Fibroblast of skin of right biceps (primary cell): ENCODE data around the gene GTPBP3.

ENCODE experiments used
- DNase-seq: peaks from one replicate; pipeline ENCODE4 v3.0.0-alpha.2; 2013

The GTPBP3 gene

GRCh38 chr19:17329366-17330261, 7.7 kb upstream of the GTPBP3 start:
- no peak for DNase-seq

- DNase-seq, result no peak
These were observed 6.9 kb upstream of the GTPBP3 start for GRCh38 chr19:17330262-17331044.

GRCh38 chr19:17331045-17331558, 6.3 kb upstream of the GTPBP3 start:
- DNase-seq, result no peak

DNA sequence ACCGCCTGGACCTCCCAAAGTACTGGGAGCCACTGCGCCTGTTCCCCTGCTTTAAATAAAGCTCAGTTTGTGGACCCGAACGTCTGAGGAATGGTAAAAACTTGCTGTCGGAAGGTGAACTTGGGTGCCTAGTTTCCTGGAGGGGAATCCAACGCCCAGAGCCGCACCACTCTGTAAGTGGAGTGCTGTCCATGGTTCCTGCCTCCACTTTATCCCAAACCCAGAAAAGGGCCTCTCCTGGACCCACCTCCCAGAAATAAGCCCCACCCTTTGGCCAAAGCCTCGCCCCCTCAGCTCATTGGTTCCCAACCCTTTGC, 5.0 kb upstream of the GTPBP3 start:
- DNase-seq, result no peak

DNA sequence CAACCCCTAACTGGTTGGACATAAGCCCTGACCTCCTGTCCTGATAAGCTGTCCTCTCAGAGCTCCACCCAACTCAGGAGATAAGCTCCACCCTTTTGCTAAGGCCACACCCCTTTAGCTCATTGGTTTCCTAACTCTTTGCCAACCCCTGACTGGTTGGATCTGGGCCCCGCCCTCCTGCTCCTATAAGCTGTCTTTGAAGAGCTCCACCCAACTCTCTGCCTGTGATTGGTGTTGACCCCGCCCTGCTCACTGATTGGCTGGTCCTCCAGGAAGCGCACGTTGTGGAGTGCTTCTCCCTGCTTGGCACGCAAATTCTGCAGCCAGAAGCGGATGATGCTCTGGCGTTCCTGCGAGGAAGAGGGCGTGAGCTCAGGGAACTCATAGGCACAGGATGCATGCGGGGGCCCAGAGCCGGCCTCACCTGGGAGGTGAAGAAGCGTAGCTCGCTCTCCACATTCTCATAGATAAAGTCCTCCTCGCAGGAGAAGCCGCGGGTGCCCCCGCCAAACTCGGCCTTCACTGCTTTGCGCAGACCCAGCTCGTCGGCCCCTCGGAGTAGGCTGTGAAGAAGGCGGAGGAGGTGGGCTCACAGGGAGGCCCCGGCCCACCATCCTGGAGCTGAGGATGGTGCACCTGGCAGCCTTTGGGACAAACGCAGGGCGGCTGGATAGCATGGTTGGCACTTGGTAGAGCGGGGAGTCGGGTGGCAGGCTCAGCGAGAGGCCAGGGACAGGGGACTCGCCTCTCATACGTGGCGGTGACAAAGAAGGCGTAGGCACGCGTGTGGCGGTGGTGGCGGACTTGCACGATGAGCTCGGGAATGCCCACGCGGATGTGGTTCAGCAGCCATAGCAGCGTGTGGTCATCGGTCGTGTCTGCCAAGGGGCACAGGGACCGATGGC, 4.4 kb upstream of the GTPBP3 start:
- peak; percentile 63 for DNase-seq

- peak; percentile 91 for DNase-seq
These were observed 3.5 kb upstream of the GTPBP3 start for GRCh38 chr19:17333611-17334413.

GRCh38 chr19:17334414-17335409, 2.6 kb upstream of the GTPBP3 start, which contains the start of gene ANO8:
ANO8 (minus strand) TSS chr19:17334855; CDS start chr19:17334670, 185 bp downstream.
- peak; percentile 99 for DNase-seq

DNA sequence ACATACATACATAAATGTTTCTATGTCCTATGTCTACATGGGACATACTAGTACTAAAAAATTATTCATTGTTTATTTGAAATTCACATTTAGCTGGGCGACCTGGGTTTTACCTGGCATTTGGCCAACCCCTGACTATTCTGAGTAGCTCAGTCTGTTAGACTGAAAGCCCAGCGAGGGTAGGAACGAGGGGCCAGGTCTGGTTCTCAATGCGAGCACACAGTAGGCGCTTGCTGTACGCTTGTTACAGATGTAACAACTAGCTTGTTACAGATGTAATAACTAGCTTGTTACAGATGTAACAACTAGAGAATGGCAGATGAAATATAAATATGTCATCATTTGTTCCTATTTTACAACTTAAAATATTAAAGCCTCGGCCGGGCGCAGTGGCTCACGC, 1.8 kb upstream of the GTPBP3 start:
- DNase-seq, result no peak

DNA sequence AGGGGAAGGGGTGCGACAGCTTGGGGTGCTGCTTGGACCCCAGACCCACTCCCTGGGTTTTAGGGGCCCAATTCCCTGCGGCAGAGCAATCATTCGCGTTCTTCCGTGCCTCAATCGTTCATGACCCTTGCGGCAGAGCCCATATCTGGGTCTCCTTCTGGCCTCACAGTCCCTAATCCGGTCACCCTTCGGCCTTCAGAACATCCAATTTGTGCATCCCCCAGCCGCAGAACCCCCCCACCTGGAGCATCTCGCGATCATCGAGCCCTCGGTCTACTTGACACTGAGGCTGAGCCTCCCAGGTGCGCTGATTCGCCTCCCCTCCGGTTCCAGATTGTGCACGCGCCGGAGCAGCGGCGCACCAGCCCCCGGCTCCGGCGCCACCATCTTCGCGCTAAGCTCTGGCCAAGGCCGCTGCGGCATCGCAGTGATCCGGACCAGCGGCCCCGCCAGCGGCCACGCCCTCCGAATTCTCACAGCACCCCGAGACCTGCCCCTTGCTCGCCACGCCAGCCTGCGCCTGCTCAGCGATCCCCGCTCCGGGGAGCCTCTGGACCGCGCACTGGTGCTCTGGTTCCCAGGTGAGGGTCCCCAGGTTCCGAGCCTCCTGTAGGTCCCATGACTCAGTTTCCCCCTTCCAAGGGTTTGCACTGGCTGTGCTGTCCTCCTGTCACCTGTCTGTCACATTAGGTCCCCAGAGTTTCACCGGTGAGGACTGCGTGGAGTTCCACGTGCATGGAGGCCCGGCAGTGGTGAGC, 501 bp downstream of the GTPBP3 start:
- no peak for DNase-seq

DNA sequence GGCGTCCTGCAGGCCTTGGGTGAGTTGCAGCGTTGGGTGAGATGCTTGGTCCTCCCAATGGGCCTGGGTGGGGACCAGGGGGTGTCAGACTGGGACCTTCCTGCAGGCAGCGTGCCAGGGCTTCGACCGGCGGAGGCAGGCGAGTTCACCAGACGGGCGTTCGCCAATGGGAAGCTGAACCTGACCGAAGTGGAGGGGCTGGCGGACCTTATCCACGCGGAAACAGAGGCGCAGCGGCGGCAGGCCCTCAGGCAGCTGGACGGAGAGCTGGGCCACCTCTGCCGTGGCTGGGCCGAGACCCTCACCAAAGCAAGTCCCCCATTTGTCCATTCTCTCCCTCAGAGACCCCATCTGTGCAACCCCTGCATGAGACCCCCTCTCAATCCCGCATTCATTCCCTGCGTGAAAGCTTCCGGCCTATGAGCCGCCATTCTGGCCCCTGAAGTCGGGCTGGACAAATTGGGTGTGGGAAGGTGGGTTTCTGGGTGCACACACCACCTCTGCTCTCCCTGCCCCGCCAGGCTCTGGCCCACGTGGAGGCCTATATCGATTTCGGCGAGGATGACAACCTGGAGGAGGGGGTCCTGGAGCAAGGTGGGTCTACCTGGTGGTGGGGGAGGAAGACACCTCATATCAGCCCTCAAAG, 1.2 kb downstream of the GTPBP3 start:
- no peak for DNase-seq

DNA sequence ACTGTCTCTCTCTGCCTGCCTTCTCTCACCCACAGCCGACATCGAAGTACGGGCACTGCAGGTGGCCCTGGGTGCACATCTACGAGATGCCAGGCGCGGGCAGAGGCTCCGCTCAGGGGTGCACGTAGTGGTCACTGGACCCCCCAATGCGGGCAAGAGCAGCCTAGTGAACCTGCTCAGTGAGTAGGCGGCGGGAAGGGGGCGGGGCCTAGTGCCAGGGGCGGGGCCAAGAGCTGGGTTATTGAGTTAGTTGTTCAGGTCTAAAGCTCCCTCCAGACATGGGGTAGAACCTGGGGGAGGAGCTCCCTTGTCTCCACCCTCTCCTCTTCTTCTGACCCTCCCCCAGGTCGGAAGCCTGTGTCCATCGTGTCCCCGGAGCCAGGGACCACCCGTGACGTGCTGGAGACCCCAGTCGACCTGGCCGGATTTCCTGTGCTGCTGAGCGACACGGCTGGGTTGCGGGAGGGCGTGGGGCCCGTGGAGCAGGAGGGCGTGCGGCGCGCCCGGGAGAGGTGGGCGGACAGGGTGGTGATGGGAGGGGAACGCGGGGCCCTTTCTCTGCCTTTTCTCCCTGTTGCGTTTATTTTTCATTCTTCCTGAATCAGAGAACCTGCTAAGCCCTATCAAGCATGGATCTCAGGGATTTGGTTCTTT, 1.9 kb downstream of the GTPBP3 start:
- no peak for DNase-seq

GRCh38 chr19:17340302-17340870, 3.0 kb downstream of the GTPBP3 start:
- no peak for DNase-seq

- no peak for DNase-seq
These were observed 3.6 kb downstream of the GTPBP3 start for GRCh38 chr19:17340871-17341357.

DNA sequence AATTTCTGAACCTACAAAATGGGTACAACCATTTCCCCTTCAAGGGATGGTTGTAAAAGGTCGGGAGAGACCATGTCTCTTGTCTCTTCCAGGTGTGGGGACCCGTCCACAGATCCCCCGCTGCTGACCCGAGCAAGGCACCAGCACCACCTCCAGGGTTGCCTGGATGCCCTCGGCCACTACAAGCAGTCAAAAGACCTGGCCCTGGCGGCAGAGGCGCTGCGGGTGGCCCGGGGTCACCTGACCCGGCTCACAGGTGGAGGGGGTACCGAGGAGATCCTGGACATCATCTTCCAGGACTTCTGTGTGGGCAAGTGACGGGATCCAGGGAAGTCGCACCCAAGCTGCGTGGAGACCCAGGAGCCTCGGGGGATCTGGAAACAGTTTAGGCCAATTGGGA, 4.0 kb downstream of the GTPBP3 start:
- DNase-seq, result no peak

DNA sequence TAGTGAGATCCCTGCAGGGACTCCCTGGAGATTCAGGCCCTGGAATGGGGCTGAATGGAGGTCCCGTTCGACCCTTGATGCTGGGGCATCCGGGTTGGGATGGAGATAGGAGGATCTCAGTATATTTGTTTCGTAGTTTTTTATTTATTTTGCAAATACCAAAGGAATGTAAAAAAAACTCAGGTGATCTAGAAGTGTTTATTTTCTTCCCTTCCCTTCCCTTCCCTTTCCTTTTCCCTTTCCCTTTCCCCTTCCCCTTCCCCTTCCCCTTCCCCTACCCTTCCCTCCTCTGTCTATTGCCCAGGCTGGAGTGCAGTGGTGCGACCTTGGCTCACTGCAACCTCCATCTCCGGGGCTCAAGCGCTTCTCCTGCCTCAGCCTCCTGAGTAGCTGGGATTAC, 4.5 kb downstream of the GTPBP3 start:
- DNase-seq, result no peak

DNA sequence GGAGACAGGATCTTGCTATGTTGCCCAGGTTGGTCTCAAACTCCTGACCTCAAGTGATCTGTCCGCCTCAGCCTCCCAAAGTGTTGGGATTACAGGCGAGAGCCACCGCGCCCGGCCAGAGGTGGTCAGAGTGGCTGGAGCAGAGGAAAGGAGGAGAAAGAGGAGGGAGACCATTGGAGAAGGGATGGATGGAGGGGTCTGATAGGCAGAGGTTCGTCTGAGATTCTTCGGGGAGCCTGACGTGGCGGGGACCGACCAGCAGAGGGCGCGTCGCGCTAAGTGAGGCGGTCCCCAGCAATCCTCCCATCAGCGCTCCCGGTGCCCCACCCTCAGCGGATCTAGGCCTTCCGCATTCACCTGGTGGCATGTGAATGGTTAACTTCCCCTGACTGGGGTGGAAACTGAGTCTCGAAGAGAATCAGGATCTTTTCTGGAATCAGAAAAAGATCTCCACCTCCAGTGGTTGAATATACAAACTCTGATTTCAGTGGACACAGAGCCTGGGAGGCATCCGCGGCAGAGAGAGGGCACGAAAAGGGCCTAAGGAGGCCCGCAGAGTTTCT, 8.8 kb downstream of the GTPBP3 start:
- DNase-seq, result peak; percentile 56

DNA sequence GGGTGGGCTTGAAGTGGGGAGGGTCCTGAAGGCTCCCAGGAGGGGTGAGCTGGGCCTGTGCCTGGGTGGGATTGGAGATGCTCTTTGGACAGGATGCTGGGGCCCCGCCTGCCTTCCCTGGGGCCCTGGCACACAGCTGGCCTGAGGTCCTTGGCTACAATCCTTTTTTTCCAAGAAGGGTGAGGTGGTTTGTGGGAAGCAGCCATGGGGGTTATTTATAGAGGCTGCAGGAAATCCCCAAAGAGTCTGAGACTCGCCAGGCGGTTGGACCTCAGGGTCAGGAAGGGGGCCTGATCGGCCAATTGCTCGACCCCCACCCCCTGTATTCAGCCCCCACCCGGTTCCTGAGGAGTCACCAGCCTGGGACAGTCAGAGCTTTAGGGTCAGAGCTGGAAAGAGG, 10.0 kb downstream of the GTPBP3 start:
- no peak for DNase-seq

DNA sequence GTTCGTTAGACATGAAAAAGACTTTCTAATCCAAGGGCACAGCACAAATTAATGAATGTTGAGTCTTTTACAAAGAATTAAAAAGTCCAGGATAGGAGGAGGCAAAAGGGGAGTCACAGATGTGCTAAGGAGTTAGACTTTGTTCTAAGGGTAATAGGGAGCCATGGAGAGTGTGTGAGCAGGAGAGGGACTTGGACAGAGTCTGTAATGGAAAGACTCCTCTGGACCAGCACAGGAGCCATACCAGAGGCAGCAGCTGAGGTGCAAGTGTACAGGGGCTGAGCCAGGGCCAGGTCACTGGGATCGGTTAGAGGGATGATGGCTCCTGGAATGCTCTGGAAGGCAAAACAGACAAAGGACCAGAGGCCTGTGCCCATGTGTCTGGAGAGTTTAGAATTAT, 10.5 kb downstream of the GTPBP3 start:
- DNase-seq, result no peak
